OCI-LY7 (cell line): ENCODE measurements around the gene COL11A2.

Experiments
- EZH2phosphoT487 ChIP-seq: fragments of 200-600 bp; sonication (generic); IDR thresholded peaks from 2 replicates; pipeline ENCODE4 v1.6.1; 2018; ENCODE audit warnings: low read depth, borderline replicate concordance, mild to moderate bottlenecking, mixed run types, antibody characterized with exemption, low read length, moderate library complexity, mixed read lengths
- TF ChIP-seq, protein P1 (sequence below): fragments of 200-600 bp; sonication (generic); conservative IDR thresholded peaks from 2 replicates; pipeline ENCODE4 v1.5.1; 2014; ENCODE audit warnings: mild to moderate bottlenecking, antibody characterized with exemption, low read length, moderate library complexity, mixed read lengths

GRCh38 chr6:33213989-33214335 lies 21.7 kb upstream of the COL11A2 start:
- TF ChIP-seq, protein P1, sequence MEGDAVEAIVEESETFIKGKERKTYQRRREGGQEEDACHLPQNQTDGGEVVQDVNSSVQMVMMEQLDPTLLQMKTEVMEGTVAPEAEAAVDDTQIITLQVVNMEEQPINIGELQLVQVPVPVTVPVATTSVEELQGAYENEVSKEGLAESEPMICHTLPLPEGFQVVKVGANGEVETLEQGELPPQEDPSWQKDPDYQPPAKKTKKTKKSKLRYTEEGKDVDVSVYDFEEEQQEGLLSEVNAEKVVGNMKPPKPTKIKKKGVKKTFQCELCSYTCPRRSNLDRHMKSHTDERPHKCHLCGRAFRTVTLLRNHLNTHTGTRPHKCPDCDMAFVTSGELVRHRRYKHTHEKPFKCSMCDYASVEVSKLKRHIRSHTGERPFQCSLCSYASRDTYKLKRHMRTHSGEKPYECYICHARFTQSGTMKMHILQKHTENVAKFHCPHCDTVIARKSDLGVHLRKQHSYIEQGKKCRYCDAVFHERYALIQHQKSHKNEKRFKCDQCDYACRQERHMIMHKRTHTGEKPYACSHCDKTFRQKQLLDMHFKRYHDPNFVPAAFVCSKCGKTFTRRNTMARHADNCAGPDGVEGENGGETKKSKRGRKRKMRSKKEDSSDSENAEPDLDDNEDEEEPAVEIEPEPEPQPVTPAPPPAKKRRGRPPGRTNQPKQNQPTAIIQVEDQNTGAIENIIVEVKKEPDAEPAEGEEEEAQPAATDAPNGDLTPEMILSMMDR: no peak
- no peak for TF ChIP-seq EZH2phosphoT487
